GM12878 (cell line): ENCODE data around the gene NUP50. TPM values are rescaled to one million over a fixed set of nuclear protein-coding genes. Genes with fewer than 3 reads are reported as not detected.

Experiments used
- ATF7 ChIP-seq: fragments of 450-650 bp; IDR thresholded peaks from 2 replicates; pipeline ENCODE4 v1.6.1; 2016; ENCODE audit warnings: low read depth, mild to moderate bottlenecking
- CEBPZ ChIP-seq: fragments of 150-350 bp; IDR thresholded peaks from 2 replicates; pipeline ENCODE4 v1.6.1; 2016; ENCODE audit warnings: low read depth, low read length
- E4F1 ChIP-seq: fragments of 450-650 bp; IDR thresholded peaks from 2 replicates; pipeline ENCODE4 v1.6.1; 2018; ENCODE audit warnings: borderline replicate concordance, mild to moderate bottlenecking; ENCODE audit not compliant: partially characterized antibody
- EED ChIP-seq: sonication (generic); IDR thresholded peaks from 2 replicates; pipeline ENCODE4 v1.6.1; 2016; ENCODE audit warnings: antibody characterized with exemption, low read depth
- NFYA ChIP-seq: IDR thresholded peaks from 2 replicates; pipeline ENCODE4 v1.6.1; 2011; ENCODE audit warnings: low read depth, mild to moderate bottlenecking, low read length, improper control_type of control experiment, borderline replicate concordance
- POLR2A ChIP-seq: IDR thresholded peaks from 2 replicates; pipeline ENCODE4 v1.6.1; 2011; ENCODE audit warnings: low read depth, mild to moderate bottlenecking, low read length
- YY1 ChIP-seq: IDR thresholded peaks from 2 replicates; pipeline ENCODE4 v1.6.1; 2011; ENCODE audit warnings: low read depth, mild to moderate bottlenecking, low read length
- ZNF274 ChIP-seq: IDR thresholded peaks from one replicate; pipeline ENCODE4 v1.8.0; 2011; ENCODE audit not compliant: insufficient read length, insufficient read depth
- ZNF592 ChIP-seq: fragments of 450-650 bp; IDR thresholded peaks from 2 replicates; pipeline ENCODE4 v1.6.1; 2017; ENCODE audit warnings: mild to moderate bottlenecking, moderate library complexity
- polyA plus RNA-seq, 11 experiments: library from polyadenylated mRNA; depleted of rRNA in 4 of 11; unstranded in 6 of 11; stranded (reverse) in 5 of 11; fragments of >200 nt; fragmentation: Nextera tagmentation in 4 of 11; fragmentation: Illumina TruSeq in 1 of 11; extraction: Ambion mirVana in 4 of 11; extraction: Trizol in 1 of 11; gene quantifications; 1 replicate in 1 of 11; 2 replicates in 10 of 11; pipeline versions ENCODE4 v1.2.1 to v1.2.3, GENCODE V29; 2011 to 2016; ENCODE audit warnings: inconsistent platforms in 2 of 11, missing spikeins in 2 of 11, low read depth in 1 of 11
- total RNA-seq, 4 experiments: library from RNA; depleted of rRNA in 3 of 4; stranded (reverse); fragments of >200 nt in 3 of 4; fragmentation: Illumina TruSeq in 1 of 4; extraction: Trizol in 1 of 4; gene quantifications; 2 replicates each; pipeline versions ENCODE4 v1.2.1 to v1.2.3, GENCODE V29; 2013 to 2021
- TF ChIP-seq, protein P1 (sequence below): IDR thresholded peaks from 2 replicates; pipeline ENCODE4 v1.6.1; 2011; ENCODE audit warnings: borderline replicate concordance, low read depth, mild to moderate bottlenecking, moderate library complexity, mixed read lengths, low read length; ENCODE audit not compliant: insufficient read depth; ENCODE audit errors: extremely low read length

Gene NUP50
- total and polyA plus RNA-seq, 10 of the 15 experiments (the other 5 are each of a cell fraction or from before 2014, with no cell fraction given) = 36.8 to 125 (median 78.8) TPM

DNA sequence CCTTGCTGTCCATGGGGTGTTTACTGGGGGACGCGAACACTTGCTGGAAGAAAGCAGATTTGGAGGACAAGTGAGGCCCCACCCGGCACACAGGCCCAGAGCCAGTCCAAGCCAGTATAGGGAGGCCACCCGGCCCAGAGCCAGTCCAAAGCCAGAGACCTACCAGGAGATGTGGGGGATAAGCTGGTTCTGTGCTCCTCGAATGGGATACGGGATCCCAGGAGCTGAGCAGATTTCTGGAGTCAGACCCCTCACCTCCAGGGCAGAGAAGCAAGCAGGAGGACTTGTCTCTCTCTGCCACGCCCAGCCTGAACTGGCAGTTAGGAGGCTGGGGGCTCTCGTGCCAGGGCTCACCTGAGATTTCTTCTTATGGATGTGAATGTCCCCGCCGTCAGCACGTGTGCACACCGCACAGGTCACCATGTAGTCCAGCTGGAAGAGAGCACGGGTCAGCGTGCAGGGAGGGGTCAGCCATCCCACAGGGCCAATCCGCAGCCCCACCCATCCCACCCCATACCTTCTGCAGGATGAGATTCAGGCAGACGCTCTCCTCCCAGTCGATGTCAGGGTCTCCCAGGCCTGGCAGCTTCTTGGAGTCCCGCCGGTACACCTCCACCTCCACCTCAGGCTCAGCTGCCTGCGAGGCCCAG lies 41.7 kb downstream of the NUP50 start (continued):
- TF ChIP-seq, protein P1, sequence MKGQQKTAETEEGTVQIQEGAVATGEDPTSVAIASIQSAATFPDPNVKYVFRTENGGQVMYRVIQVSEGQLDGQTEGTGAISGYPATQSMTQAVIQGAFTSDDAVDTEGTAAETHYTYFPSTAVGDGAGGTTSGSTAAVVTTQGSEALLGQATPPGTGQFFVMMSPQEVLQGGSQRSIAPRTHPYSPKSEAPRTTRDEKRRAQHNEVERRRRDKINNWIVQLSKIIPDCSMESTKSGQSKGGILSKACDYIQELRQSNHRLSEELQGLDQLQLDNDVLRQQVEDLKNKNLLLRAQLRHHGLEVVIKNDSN = no peak
- no peak for TF ChIP-seq ZNF274
- TF ChIP-seq E4F1 = no peak
- TF ChIP-seq NFYA = no peak
- TF ChIP-seq ZNF592 = no peak
- no peak for TF ChIP-seq EED
- TF ChIP-seq POLR2A = no peak
- no peak for TF ChIP-seq ATF7
- no peak for TF ChIP-seq YY1
- TF ChIP-seq CEBPZ = no peak
